GM12873 (cell line): ENCODE measurements around the gene PCNX1.

Experiments used
- CTCF ChIP-seq: IDR thresholded peaks from 2 replicates; pipeline ENCODE4 v1.5.1; 2012; ENCODE audit warnings: low read depth, mild to moderate bottlenecking, moderate library complexity, low read length, control low read depth; ENCODE audit not compliant: insufficient read depth; ENCODE audit errors: missing control alignments

PCNX1 gene

GRCh38 chr14:70887207-70887681 lies 20.0 kb upstream of the PCNX1 start:
- no peak for TF ChIP-seq CTCF

- TF ChIP-seq CTCF, result no peak
These were observed 19.3 kb upstream of the PCNX1 start for GRCh38 chr14:70887737-70888499.

GRCh38 chr14:70888681-70889175 lies 18.5 kb upstream of the PCNX1 start:
- TF ChIP-seq CTCF, result no peak

GRCh38 chr14:70889555-70889954 lies 17.7 kb upstream of the PCNX1 start:
- TF ChIP-seq CTCF, result no peak

GRCh38 chr14:70890826-70891659 lies 16.2 kb upstream of the PCNX1 start:
- TF ChIP-seq CTCF, result no peak

- no peak for TF ChIP-seq CTCF
These were observed 15.5 kb upstream of the PCNX1 start for GRCh38 chr14:70891737-70892136.

- no peak for TF ChIP-seq CTCF
These were observed 14.0 kb upstream of the PCNX1 start for GRCh38 chr14:70893062-70893845.
